NCI-H1092 treated with DMSO at 0.1 percent for 48 hours (cell line): Measurements from ENCODE around the gene MGAT5B.
"Not testable (repeated sequence)": the region's sequence is repeated elsewhere in the genome, so short reads cannot be mapped to it uniquely, and the experiment has no call there.

ENCODE experiments used
- DNase-seq: peaks from one replicate; lab custom pipeline; 2025; lab: John Stamatoyannopoulos, UW

MGAT5B gene

GRCh38 chr17:76868176-76868668, at the start of gene MGAT5B:
TSS of gene MGAT5B (plus strand) at chr17:76868404. CDS start at chr17:76869030, 626 bp downstream.
- DNase-seq: peak; percentile 62

DNA sequence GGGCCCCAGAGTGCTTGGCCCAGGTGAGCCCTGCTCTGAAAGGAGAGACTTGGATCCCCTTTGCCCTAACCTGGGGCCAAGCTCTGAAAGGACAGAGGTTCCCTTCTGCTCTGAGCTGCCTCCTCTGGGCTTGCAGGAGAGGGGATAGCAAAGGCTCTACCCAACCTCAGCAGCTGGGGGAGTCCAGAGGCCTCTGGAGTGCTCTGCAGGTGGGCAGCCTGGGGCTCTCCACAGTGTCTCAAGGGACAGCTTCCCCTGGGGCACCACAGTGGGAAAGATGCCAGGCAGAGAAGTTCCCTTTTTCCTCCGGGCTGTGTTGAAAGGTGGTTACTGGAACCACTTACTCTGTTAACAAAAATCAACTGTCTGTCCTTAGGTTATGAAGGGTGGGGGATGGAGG, 48.2 kb upstream of the MGAT5B start:
- DNase-seq: peak; percentile 97

DNA sequence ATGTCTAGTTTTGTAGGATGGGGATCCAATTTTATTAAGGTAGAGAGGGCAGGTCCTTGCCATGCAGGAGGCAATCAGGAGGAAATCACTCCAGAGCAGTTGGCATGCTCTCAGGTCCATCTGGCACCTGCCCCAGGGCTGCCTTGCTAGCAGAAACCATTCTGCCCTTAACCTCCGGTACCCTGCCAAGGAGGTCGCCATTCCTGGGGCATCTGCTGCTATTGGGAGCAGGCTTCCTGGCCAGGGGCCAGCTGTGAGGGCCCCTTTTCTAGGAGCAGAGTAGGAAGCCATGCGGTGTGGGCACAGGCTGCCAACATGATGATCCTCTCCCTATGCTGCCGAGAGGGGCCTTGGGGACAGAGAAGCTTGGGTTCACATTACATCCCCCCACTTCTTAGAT, 47.6 kb upstream of the MGAT5B start:
- DNase-seq: peak; percentile 97

GRCh38 chr17:76822184-76822778, 45.9 kb upstream of the MGAT5B start:
- no peak for DNase-seq

DNA sequence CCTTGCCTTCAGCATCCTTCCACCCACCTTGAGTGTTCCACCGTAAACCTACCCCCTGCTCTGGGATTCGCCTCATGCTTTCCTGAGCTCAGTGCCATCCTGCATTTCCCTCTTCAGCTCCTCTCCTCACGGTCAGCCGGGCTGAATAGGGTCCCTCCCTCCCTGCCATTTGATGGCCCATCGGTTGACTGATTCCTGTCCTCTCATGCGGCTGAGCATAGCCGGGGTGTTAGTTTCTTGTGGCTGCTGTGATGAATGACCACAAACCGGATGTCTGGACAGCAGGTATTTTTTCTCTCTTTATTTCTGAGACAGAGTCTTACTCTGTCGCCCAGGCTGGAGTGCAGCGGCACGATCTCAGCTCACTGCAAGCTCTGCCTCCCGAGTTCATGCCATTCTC, 44.1 kb upstream of the MGAT5B start:
- DNase-seq: no peak

GRCh38 chr17:76826330-76827068, 41.7 kb upstream of the MGAT5B start:
- DNase-seq: no peak

- no peak for DNase-seq
These were observed 40.5 kb upstream of the MGAT5B start for GRCh38 chr17:76827736-76828135.

DNA sequence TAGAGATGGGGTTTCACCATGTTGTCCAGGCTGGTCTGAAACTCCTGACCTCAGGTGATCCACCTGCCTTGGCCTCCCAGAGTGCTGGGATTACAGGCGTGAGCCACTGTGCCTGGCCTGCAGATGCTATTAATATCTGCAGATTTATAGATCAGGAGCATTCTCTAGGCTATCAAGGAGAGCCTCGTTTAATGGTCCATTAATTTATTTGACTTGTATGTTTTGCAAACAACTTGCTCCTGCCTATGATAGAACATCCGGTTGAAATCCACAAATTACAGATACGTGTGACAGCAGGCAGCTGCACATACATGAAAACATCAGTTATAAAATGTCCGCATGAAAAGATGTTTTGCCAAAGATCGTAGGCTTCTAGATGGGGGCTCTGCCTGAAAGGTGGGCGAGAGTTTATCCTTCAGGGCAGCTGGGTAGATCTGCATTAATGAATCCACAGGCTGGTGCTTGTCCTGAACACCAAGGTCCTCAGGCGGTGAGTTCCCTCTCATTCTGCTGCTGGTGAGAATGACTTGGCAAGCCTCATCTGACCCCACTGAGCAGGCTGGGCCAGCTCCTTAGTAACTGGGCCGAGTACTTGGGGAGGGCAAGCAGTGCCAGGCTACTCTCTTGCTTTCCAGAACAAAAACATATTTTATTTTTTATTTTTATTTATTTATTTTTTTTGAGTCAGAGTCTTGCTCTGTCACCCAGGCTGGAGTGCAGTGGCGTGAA, 37.1 kb upstream of the MGAT5B start:
- DNase-seq: peak; percentile 53

- no peak for DNase-seq
These were observed 35.1 kb upstream of the MGAT5B start for GRCh38 chr17:76833034-76833644.

DNA sequence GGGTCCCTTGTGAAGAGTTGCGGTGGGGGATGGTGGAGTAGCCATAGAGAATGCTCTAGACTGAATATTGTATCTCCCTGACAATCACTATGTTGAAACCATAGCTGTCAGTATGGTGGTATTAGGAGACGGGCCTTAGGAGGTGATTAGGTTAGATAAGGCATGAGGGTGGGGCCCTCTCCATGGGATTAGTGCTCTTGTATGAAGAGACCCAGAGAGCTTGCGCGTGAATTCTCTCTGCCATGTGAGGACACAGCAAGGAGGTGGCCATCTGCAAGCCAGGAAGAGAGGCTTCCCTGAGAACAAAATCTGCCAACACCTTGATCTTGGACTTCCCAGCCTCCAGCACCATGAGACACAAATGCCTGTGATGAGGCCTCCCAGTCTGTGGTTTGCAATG, 34.5 kb upstream of the MGAT5B start:
- no peak for DNase-seq

- DNase-seq: peak; percentile 18
These were observed 33.3 kb upstream of the MGAT5B start for GRCh38 chr17:76834870-76835269.

- DNase-seq: no peak
These were observed 27.8 kb upstream of the MGAT5B start for GRCh38 chr17:76840443-76840767.

DNA sequence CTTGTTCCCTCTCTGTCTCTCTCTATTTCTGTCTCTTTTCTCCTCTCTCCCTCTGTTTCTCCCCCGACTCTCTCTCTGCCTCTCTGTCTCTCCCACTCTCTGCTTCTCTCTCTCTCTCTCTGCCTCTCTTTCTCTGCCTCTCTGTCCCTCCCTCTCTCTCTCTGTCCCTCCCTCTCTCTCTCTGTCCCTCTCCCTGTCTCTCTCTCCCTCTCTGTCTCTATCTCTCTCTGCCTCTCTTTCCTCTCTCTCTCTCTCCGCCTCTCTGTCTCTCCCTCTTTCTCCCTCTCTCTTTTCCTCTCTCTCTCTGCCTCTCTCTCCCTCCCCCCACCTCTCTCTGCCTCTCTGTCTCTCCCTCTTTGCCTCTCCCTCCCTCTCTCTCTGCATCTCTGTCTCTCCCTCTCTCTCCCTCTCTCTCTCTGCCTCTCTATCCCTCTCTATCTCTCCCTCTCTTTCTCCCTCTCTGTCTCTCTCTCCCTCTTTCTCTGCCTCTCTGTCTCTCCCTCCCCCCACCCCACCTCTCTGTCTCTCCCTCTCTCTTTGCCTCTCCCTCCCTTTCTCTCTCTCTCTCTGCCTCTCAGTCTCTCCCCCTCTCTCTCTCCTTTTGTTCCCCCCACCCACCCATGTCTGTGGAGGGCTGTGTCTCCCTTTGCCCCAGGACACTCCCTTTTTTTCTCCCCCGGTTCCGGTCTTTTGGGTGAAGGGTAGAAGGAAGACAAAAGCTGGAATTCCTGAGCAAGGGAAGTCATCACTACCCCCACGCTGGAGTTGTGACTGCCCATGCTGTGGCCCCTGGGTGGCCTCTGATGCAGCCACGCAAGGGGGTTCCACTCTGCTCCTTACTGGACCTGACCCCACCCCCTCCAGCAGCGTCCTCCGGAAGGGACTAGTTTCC, 27.1 kb upstream of the MGAT5B start:
- no peak for DNase-seq

GRCh38 chr17:76841776-76842405, 26.3 kb upstream of the MGAT5B start:
- no peak for DNase-seq

DNA sequence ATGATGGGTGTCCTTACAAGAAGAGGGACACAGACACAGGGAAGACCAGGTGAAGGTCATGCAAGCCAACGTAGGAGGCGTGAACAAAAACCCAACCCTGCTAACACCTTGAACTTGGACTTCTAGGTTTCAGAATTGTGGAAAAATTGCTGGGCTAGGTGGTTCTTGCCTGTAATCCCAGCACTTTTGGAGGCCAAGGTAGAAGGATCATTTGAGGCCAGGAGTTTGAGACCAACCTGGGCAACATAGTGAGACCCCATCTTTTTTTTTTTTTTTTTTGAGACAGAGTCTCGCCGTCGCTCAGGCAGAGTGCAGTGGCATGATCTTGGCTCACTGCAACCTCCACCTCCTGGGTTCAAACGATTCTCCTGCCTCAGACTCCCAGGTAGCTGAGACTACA, 25.1 kb upstream of the MGAT5B start:
- DNase-seq: not testable (repeated sequence)

DNA sequence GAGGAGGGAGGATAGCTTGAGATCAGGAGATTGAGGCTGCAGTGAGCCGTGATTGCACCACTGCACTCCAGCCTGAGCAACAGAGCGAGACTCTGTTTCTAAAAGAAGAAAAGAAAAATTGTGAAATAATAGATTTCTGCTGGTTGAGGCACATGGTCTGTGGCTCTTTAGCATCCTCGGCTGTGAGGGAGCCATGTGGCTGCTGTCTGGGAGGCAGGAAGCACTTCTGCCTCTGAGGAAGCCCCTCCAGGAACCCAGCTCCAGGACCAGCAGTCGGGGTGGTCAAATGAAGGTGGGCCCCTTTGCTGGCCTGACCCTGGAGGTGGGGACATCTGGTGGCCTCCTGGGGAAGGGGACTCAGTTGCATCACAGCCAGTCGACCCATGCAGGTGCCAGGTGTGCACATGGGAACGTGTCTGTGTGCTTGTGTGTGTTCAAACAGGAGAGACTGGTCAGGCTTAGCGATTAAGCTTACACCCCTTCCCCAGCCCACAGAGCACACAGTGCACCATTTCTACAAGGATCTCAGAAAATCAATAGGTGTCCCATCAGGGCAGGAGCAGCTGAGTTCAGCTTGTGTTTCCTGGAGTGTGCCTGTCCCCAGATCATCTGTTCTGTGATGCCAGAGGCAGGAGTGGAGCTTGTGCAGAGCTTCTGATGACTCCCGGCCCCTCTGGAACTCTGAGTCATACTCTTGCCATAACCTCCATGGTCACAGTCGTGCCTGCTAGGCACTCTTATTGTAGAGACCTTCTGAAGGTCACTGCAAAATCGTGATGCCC, 24.3 kb upstream of the MGAT5B start:
- DNase-seq: no peak

DNA sequence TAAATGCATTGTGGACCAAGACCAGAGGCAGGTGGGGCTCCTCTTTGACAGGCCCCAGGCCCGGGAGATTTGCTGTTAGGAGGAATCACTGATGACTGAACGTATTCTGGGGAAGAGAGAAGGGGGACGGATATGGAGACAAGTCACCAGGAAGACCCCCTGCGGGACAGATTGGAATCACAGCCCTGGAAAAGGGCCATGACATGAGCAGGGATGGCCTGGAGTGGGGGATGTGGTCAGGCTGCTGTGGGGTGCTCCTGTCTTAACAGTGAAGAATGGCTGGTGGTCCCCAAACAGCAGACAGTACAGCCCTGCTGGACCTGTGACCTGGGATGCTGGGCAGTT, 23.7 kb upstream of the MGAT5B start:
- DNase-seq: no peak

DNA sequence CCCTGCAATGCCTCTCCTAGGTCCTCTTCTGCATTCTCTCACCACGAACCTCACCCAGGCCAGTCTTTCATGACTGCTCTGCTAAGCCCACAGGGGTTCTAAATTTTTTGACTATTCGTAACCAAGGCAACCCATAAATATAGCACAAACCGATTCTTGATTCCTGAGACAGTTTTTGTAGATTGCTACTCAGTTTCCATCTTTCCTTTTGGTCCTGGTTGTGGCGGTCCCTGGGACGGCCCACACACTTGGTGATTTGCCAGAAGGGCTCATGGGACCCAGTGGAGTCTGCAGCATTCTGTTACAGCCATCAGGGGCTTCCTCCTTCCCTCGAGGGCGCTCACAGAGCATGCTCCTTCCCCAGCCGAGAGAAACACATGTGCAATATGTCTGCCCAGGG, 23.4 kb upstream of the MGAT5B start:
- no peak for DNase-seq

GRCh38 chr17:76845541-76846017, 22.6 kb upstream of the MGAT5B start:
- DNase-seq: no peak

DNA sequence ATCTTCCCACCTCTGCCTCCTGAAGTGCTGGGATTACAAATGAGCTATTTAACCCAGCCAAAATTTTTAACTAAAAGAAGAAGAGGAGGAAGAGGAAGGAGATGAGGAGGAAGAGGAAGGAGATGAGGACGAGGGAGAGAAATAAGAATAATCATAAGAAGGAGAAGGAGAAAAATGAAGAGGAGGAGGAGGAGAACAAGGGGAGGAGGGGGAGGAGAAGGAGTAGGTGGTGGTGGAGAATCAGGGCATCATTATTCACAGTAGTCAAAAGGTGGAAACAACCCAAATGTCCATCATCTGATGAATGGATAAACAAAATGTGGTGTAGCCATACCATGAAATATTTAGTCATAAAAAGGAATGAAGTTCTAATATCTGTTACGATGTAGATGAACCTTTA, 21.2 kb upstream of the MGAT5B start:
- no peak for DNase-seq
